Measurements from ENCODE around the gene CCSER1.

CCSER1 gene

GRCh38 chr4:91220315-91220714 lies 1093.1 kb downstream of the CCSER1 start:
- DNase-seq: no peak

GRCh38 chr4:91222014-91222413 lies 1094.8 kb downstream of the CCSER1 start:
- no peak for DNase-seq

GRCh38 chr4:91226867-91227266 lies 1099.7 kb downstream of the CCSER1 start:
- DNase-seq: no peak

GRCh38 chr4:91228659-91229058 lies 1101.5 kb downstream of the CCSER1 start:
- no peak for DNase-seq

GRCh38 chr4:91233164-91233563 lies 1106.0 kb downstream of the CCSER1 start:
- DNase-seq: no peak

- no peak for DNase-seq
These were observed 1115.9 kb downstream of the CCSER1 start for GRCh38 chr4:91243132-91243531.

- DNase-seq: no peak
These were observed 1128.8 kb downstream of the CCSER1 start for GRCh38 chr4:91256043-91256442.

GRCh38 chr4:91256751-91257150 lies 1129.6 kb downstream of the CCSER1 start:
- DNase-seq: no peak

- DNase-seq: no peak
These were observed 1130.5 kb downstream of the CCSER1 start for GRCh38 chr4:91257721-91258120.

GRCh38 chr4:91258326-91258725 lies 1131.1 kb downstream of the CCSER1 start:
- no peak for DNase-seq

GRCh38 chr4:91267543-91267942 lies 1140.3 kb downstream of the CCSER1 start:
- DNase-seq: no peak

GRCh38 chr4:91268481-91268880 lies 1141.3 kb downstream of the CCSER1 start:
- DNase-seq: peak; percentile 53

- peak; percentile 46 for DNase-seq
These were observed 1141.7 kb downstream of the CCSER1 start for GRCh38 chr4:91268913-91269312.

- DNase-seq: no peak
These were observed 1152.7 kb downstream of the CCSER1 start for GRCh38 chr4:91279899-91280298.

GRCh38 chr4:91280551-91281290 lies 1153.5 kb downstream of the CCSER1 start:
- no peak for DNase-seq

GRCh38 chr4:91282217-91282616 lies 1155.0 kb downstream of the CCSER1 start:
- DNase-seq: no peak

GRCh38 chr4:91283726-91284230 lies 1156.6 kb downstream of the CCSER1 start:
- no peak for DNase-seq

- no peak for DNase-seq
These were observed 1157.3 kb downstream of the CCSER1 start for GRCh38 chr4:91284480-91284879.

GRCh38 chr4:91285487-91285886 lies 1158.3 kb downstream of the CCSER1 start:
- DNase-seq: no peak

GRCh38 chr4:91288702-91289311 lies 1161.6 kb downstream of the CCSER1 start:
- DNase-seq: no peak

- DNase-seq: no peak
These were observed 1171.0 kb downstream of the CCSER1 start for GRCh38 chr4:91298156-91298700.

GRCh38 chr4:91298824-91299223 lies 1171.6 kb downstream of the CCSER1 start:
- no peak for DNase-seq

GRCh38 chr4:91302120-91302519 lies 1174.9 kb downstream of the CCSER1 start:
- no peak for DNase-seq

GRCh38 chr4:91304292-91304691 lies 1177.1 kb downstream of the CCSER1 start:
- DNase-seq: no peak

All from NCI-H82 (cell line).